ENCODE results near the gene RMDN2. TPM values are rescaled to one million over a fixed set of nuclear protein-coding genes. Genes with fewer than 3 reads are reported as not detected.

The RMDN2 gene
- total and polyA plus RNA-seq, 2 experiments from 2014 or later, result 5.8 to 11.1 TPM

DNA sequence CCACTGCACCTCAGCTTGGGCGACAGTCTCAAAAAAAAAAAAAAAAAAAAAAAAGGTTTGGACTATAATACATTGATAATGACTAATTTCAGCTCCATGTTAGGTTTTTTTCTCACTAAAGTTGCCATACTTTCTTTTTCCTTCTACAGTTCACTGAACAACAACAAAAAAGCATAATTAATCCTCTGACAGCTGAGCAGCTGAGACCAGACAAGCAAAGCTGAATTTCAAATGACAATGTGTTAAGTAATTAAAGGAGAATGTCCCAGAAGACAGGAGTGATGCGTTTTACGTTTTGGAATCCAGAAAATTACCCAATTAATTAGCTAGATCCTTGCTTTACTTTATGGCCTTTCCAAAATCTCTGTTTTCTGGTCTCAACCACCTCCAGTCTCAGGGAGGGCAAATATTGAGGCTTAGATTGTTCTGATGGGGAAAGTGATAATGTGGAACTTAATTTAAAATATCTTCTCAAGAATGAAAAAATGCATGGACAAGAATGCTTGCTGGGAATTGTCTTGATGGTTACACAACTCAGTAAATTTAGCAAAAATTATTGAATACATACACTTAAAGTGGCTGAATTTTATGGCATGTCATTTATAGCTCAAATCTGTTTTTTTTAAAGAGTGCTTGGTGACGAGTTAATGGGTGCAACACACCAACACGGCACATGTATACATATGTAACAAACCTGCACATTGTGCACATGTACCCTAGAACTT lies 17.4 kb upstream of the RMDN2 start:
- Histone ChIP-seq H3K9me3 (ENCODE audit: low read depth) (no peaks in the 10 kb centered on the region), H4K20me1 (ENCODE audit: insufficient read depth) (no peaks in the 10 kb centered on the region), H2AFZ (peak overlapping the region; percentile 66), H3K79me2 (ENCODE audit: insufficient read depth) (no peaks in the 10 kb centered on the region), H3K27ac (0 out of 2 replicates have a peak overlapping the region, but pooled peaks have one; percentile 16), H3K9me2 (ENCODE audit: insufficient read depth) (no peaks in the 10 kb centered on the region), H3F3A (ENCODE audit: insufficient read depth) (peaks cover 33% of the 10 kb centered on the region), H3K4me1 (ENCODE audit: insufficient read depth) (peaks cover 43% of the 10 kb centered on the region), H3K9ac (no peak overlapping the region), H3K27me3 (replicated peaks; ENCODE audit: insufficient read depth) (no peaks in the 10 kb centered on the region), H3K36me3 (ENCODE audit: low read depth) (no peaks in the 10 kb centered on the region), H3K4me3 (no peak overlapping the region), H3K4me2 (ENCODE audit: unreplicated experiment) (no peak overlapping the region)
- TF ChIP-seq EZH2 (IDR thresholded peaks at IDR 0.05; ENCODE audit: insufficient read depth, poor library complexity, severe bottlenecking) (no peak), EZH2phosphoT487 (IDR thresholded peaks at IDR 0.05; ENCODE audit: insufficient read depth, low read depth) (no peak)
- DNase-seq, result no peak
- in situ Hi-C loops (cut with MboI), result no loop called here
- WGBS, 2 experiments (ENCODE audit: low coverage in 1 of 2, low lambda C conversion rate in 2 of 2, missing lambda C conversion rate in 2 of 2), result 34 to 35% methylated on average over 5 of the region's 5 CpGs

DNA sequence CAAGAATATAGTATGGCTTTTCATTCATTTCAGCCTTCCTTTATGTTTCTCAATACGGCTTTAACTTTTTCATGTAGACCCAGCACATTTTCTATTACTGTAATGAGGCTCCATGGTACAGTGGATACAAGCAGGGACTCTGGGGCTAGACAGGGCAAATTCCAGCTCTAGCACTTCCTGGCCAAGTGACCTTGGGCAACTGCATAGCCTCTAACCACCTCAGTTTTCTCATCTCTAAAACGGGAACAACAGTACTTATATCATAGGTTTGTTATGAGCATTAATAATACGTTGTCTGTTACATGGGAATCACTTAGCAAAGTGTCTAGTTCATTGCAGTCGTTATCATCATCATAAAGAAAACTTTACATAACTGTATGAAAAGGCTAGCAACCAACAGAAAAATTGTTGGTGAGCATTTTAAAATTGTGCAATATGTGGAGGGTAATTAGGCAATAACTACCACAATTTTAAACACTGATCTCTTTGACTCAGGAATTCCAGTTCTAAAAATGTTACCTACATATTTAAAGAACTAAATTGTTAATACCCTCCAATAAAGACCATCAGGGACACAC lies 13.7 kb upstream of the RMDN2 start:
- TF ChIP-seq EZH2 (IDR thresholded peaks at IDR 0.05; ENCODE audit: insufficient read depth, poor library complexity, severe bottlenecking) (no peak), EZH2phosphoT487 (IDR thresholded peaks at IDR 0.05; ENCODE audit: insufficient read depth, low read depth) (no peak)
- H3K79me2 ChIP-seq (ENCODE audit: insufficient read depth), result no peaks in the 10 kb centered on the region
- no peak overlapping the region for H3K4me3 ChIP-seq
- in situ Hi-C loops (cut with MboI), result no loop called here
- H3K4me2 ChIP-seq (ENCODE audit: unreplicated experiment), result peak overlapping the region; percentile 52
- no peak overlapping the region for H3K27ac ChIP-seq
- H3K9me3 ChIP-seq (ENCODE audit: low read depth), result no peaks in the 10 kb centered on the region
- H3K9me2 ChIP-seq (ENCODE audit: insufficient read depth), result no peaks in the 10 kb centered on the region
- no peak overlapping the region for H3K9ac ChIP-seq
- no peak for DNase-seq
- no peaks in the 10 kb centered on the region for H3K36me3 ChIP-seq (ENCODE audit: low read depth)
- no peaks in the 10 kb centered on the region for H3K27me3 ChIP-seq (replicated peaks; ENCODE audit: insufficient read depth)
- WGBS, 2 experiments (ENCODE audit: low coverage in 1 of 2, low lambda C conversion rate in 2 of 2, missing lambda C conversion rate in 2 of 2), result 81 to 83% methylated on average over 4 of the region's 4 CpGs
- H3F3A ChIP-seq (ENCODE audit: insufficient read depth), result peaks cover 41% of the 10 kb centered on the region
- no peak overlapping the region for H2AFZ ChIP-seq
- H4K20me1 ChIP-seq (ENCODE audit: insufficient read depth), result no peaks in the 10 kb centered on the region
- H3K4me1 ChIP-seq (ENCODE audit: insufficient read depth), result peaks cover 49% of the 10 kb centered on the region

DNA sequence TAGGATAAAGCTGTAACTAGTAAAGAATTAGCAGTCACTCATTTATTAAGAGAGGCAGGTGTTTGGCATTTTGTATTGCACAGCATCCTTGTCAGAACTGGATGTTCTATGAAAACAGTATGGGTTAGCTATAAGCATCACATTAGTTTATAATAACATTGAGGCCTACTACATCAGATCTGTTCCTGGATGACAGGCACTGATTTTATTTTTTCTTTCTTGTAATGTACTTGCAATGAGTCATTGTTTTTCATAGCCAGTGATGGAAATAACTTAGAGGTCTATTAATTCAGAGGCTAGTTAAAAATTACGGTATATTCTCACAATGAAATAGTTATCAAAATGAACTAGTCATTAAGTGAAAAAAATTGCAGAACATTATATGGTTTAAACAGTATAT lies 13.0 kb upstream of the RMDN2 start:
- Histone ChIP-seq H3K9ac (no peak overlapping the region), H3K27me3 (replicated peaks; ENCODE audit: insufficient read depth) (no peaks in the 10 kb centered on the region), H4K20me1 (ENCODE audit: insufficient read depth) (no peaks in the 10 kb centered on the region), H3K4me1 (ENCODE audit: insufficient read depth) (peaks cover 53% of the 10 kb centered on the region), H3K27ac (no peak overlapping the region), H3K9me2 (ENCODE audit: insufficient read depth) (no peaks in the 10 kb centered on the region), H3K4me2 (ENCODE audit: unreplicated experiment) (peak overlapping the region; percentile 52), H3K4me3 (no peak overlapping the region), H3F3A (ENCODE audit: insufficient read depth) (peaks cover 46% of the 10 kb centered on the region), H3K9me3 (ENCODE audit: low read depth) (no peaks in the 10 kb centered on the region), H2AFZ (no peak overlapping the region), H3K36me3 (ENCODE audit: low read depth) (no peaks in the 10 kb centered on the region), H3K79me2 (ENCODE audit: insufficient read depth) (no peaks in the 10 kb centered on the region)
- peak; percentile 62 for DNase-seq
- in situ Hi-C loops (cut with MboI), result no loop called here
- no peak for TF ChIP-seq EZH2phosphoT487 (IDR thresholded peaks at IDR 0.05; ENCODE audit: insufficient read depth, low read depth)
- no peak for TF ChIP-seq EZH2 (IDR thresholded peaks at IDR 0.05; ENCODE audit: insufficient read depth, poor library complexity, severe bottlenecking)
- WGBS, 2 experiments (ENCODE audit: low coverage in 1 of 2, low lambda C conversion rate in 2 of 2, missing lambda C conversion rate in 2 of 2), result 50 to 57% methylated on average over 1 of the region's 1 CpG

DNA sequence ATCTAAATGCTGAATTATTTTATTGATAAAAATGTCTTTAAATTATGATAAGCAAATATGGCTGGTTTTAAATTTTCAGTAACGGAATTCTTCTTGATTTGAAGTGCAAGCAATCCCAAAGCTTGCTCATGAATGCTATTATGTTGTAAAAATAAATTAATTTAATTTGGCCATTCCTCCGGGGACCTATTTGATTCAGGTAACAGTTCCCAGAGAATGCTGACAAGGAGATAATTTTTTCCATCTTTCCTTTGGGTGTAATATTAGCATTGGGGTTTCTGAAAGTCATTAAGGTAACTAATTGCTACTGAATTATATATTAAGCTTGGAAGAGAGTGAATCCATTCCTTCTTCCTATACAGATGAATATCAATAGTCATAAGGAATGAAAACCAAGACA lies 12.5 kb upstream of the RMDN2 start:
- Histone ChIP-seq H3K9me3 (ENCODE audit: low read depth) (no peaks in the 10 kb centered on the region), H3K4me3 (no peak overlapping the region), H3K4me2 (ENCODE audit: unreplicated experiment) (no peak overlapping the region), H3K4me1 (ENCODE audit: insufficient read depth) (peaks cover 56% of the 10 kb centered on the region), H3K27me3 (replicated peaks; ENCODE audit: insufficient read depth) (no peaks in the 10 kb centered on the region), H3K9me2 (ENCODE audit: insufficient read depth) (no peaks in the 10 kb centered on the region), H3K27ac (no peak overlapping the region), H3F3A (ENCODE audit: insufficient read depth) (peaks cover 50% of the 10 kb centered on the region), H4K20me1 (ENCODE audit: insufficient read depth) (no peaks in the 10 kb centered on the region), H3K9ac (no peak overlapping the region), H2AFZ (no peak overlapping the region), H3K36me3 (ENCODE audit: low read depth) (no peaks in the 10 kb centered on the region), H3K79me2 (ENCODE audit: insufficient read depth) (no peaks in the 10 kb centered on the region)
- in situ Hi-C loops (cut with MboI), result no loop called here
- DNase-seq, result no peak
- TF ChIP-seq EZH2phosphoT487 (IDR thresholded peaks at IDR 0.05; ENCODE audit: insufficient read depth, low read depth), result no peak
- TF ChIP-seq EZH2 (IDR thresholded peaks at IDR 0.05; ENCODE audit: insufficient read depth, poor library complexity, severe bottlenecking), result no peak
- WGBS, 2 experiments (ENCODE audit: low coverage in 1 of 2, low lambda C conversion rate in 2 of 2, missing lambda C conversion rate in 2 of 2), result 100% methylated on average over 2 of the region's 2 CpGs
